PC-9 (cell line): ENCODE results near the gene GIGYF2.

Experiments
- EZH2 ChIP-seq: fragments of 200-600 bp; sonication (generic); IDR thresholded peaks from 2 replicates; pipeline ENCODE4 v1.8.0; 2017; ENCODE audit warnings: antibody characterized with exemption, low read depth
- TF ChIP-seq, protein P1 (sequence below): fragments of 200-600 bp; sonication (generic); conservative IDR thresholded peaks from 2 replicates; pipeline ENCODE4 v1.6.1; 2017; ENCODE audit warnings: mixed run types, antibody characterized with exemption, mild to moderate bottlenecking, moderate library complexity

DNA sequence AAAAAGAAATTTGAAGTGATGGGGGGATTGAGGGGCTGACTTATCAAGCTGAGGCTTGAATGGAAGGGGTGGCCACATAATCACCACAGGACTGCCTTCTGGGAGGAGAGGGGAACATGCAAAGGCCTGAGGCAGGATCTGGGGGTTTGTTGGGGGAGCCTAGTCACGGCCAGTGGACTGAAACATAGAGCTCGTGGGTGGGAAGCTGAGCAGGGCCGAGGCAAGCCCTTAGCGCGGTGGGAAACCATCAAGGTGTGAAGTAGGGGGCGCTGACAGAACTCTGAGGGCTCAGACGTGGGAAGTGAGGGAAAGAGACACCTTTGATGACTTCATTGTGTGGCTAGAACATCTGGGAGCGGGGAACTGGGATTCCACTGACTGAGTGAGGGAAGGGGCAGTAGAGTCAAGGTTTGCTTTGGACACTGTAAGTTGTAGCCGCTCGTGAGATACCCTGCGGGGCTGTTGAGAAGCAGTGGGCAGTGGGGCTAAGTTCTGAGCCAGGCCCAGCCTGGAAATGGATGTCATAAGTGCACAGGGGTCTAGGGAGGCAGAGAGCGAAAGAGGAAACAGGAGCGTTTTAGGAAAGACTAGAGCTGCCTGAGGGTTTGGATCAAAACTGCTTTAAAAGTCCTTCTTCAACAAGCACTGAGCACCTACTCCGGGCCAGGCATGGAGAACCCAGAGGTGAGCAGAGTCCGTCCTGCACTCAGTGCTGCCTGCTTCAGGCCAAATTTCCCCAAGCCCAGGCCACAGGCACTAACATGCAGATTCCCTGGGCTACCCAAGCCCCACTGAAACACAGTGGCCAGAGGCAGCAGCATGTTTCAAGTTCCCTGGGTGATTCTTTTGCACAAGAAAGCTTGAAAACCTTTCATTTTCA is 172.2 kb downstream of the GIGYF2 start:
- TF ChIP-seq, protein P1, sequence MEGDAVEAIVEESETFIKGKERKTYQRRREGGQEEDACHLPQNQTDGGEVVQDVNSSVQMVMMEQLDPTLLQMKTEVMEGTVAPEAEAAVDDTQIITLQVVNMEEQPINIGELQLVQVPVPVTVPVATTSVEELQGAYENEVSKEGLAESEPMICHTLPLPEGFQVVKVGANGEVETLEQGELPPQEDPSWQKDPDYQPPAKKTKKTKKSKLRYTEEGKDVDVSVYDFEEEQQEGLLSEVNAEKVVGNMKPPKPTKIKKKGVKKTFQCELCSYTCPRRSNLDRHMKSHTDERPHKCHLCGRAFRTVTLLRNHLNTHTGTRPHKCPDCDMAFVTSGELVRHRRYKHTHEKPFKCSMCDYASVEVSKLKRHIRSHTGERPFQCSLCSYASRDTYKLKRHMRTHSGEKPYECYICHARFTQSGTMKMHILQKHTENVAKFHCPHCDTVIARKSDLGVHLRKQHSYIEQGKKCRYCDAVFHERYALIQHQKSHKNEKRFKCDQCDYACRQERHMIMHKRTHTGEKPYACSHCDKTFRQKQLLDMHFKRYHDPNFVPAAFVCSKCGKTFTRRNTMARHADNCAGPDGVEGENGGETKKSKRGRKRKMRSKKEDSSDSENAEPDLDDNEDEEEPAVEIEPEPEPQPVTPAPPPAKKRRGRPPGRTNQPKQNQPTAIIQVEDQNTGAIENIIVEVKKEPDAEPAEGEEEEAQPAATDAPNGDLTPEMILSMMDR: no peak
- TF ChIP-seq EZH2: no peak
